ENCODE results near the gene OR13A1.
"Not testable (repeated sequence)": the region's sequence is repeated elsewhere in the genome, so short reads cannot be mapped to it uniquely, and the experiment has no call there.

Gene OR13A1

GRCh38 chr10:45280113-45280760 lies 35.2 kb downstream of the OR13A1 start:
- no peak for DNase-seq

- DNase-seq = no peak
Measured at GRCh38 chr10:45279682-45280081, 35.7 kb downstream of the OR13A1 start.

- no peak for DNase-seq
Measured at GRCh38 chr10:45278860-45279498, 36.4 kb downstream of the OR13A1 start.

GRCh38 chr10:45276146-45276545 lies 39.3 kb downstream of the OR13A1 start:
- not testable (repeated sequence) for DNase-seq

- no peak for DNase-seq
Measured at GRCh38 chr10:45274364-45274763, 41.0 kb downstream of the OR13A1 start.

- not testable (repeated sequence) for DNase-seq
Measured at GRCh38 chr10:45267777-45268176, 47.6 kb downstream of the OR13A1 start.

GRCh38 chr10:45265996-45266395 lies 49.4 kb downstream of the OR13A1 start:
- no peak for DNase-seq

- no peak for DNase-seq
Measured at GRCh38 chr10:45261946-45262345, 53.5 kb downstream of the OR13A1 start.

- DNase-seq = no peak
Measured at GRCh38 chr10:45261243-45261775, 54.1 kb downstream of the OR13A1 start.

- DNase-seq = not testable (repeated sequence)
Measured at GRCh38 chr10:45260635-45261034, 54.8 kb downstream of the OR13A1 start.

GRCh38 chr10:45259786-45260495 lies 55.5 kb downstream of the OR13A1 start:
- DNase-seq = not testable (repeated sequence)

GRCh38 chr10:45257600-45257999 lies 57.8 kb downstream of the OR13A1 start:
- DNase-seq = no peak

- DNase-seq = no peak
Measured at GRCh38 chr10:45256246-45256645, 59.2 kb downstream of the OR13A1 start.

- DNase-seq = no peak
Measured at GRCh38 chr10:45255706-45256105, 59.7 kb downstream of the OR13A1 start.

- no peak for DNase-seq
Measured at GRCh38 chr10:45254892-45255291, 60.5 kb downstream of the OR13A1 start.

- no peak for DNase-seq
Measured at GRCh38 chr10:45253183-45253914, 62.1 kb downstream of the OR13A1 start.

Measured in T-helper 2 cell (primary cell).